Ishikawa (cell line): ENCODE results near the gene ATP13A3.

Source experiments
- EP300 ChIP-seq: IDR thresholded peaks from 2 replicates; pipeline ENCODE4 v1.6.1; 2012; ENCODE audit warnings: borderline replicate concordance
- RAD21 ChIP-seq: IDR thresholded peaks from 2 replicates; pipeline ENCODE4 v1.6.1; 2012; ENCODE audit warnings: low read depth
- TAF1 ChIP-seq: IDR thresholded peaks from 2 replicates; pipeline ENCODE4 v1.6.1; 2012; ENCODE audit warnings: low read depth, mild to moderate bottlenecking
- TCF12 ChIP-seq: IDR thresholded peaks from 2 replicates; pipeline ENCODE4 v1.6.1; 2012; ENCODE audit warnings: low read depth
- YY1 ChIP-seq: IDR thresholded peaks from 2 replicates; pipeline ENCODE4 v1.6.1; 2012; ENCODE audit warnings: low read depth
- TF ChIP-seq, protein P1 (sequence below): IDR thresholded peaks from 2 replicates; pipeline ENCODE4 v1.6.1; 2012
- TF ChIP-seq, protein P2 (sequence below): IDR thresholded peaks from 2 replicates; pipeline ENCODE4 v1.6.1; 2012; ENCODE audit warnings: low read depth, mild to moderate bottlenecking

DNA sequence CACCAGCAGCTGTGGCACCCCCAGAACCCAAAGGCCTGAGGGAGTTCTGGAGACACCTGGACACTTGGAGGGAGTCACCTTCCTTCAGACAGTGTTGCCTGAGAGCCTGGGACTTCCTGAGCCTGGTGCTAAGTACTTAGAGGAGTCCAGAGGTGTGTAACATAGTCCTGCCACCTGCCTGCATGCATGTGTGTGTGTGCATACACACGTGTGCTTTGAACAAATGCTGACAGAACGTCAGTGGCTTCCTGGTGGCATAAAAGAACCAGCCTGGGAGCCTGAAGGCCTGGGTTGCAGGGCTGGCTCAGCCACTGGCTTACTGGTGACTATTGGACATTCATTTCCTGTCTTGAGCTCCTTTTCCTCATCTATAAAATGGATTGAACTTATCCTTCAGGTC lies 132.5 kb downstream of the ATP13A3 start:
- TF ChIP-seq TAF1 (no peak), RAD21 (no peak), TCF12 (no peak), EP300 (no peak), YY1 (no peak)
- TF ChIP-seq, protein P1, sequence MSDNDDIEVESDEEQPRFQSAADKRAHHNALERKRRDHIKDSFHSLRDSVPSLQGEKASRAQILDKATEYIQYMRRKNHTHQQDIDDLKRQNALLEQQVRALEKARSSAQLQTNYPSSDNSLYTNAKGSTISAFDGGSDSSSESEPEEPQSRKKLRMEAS = no peak
- TF ChIP-seq, protein P2, sequence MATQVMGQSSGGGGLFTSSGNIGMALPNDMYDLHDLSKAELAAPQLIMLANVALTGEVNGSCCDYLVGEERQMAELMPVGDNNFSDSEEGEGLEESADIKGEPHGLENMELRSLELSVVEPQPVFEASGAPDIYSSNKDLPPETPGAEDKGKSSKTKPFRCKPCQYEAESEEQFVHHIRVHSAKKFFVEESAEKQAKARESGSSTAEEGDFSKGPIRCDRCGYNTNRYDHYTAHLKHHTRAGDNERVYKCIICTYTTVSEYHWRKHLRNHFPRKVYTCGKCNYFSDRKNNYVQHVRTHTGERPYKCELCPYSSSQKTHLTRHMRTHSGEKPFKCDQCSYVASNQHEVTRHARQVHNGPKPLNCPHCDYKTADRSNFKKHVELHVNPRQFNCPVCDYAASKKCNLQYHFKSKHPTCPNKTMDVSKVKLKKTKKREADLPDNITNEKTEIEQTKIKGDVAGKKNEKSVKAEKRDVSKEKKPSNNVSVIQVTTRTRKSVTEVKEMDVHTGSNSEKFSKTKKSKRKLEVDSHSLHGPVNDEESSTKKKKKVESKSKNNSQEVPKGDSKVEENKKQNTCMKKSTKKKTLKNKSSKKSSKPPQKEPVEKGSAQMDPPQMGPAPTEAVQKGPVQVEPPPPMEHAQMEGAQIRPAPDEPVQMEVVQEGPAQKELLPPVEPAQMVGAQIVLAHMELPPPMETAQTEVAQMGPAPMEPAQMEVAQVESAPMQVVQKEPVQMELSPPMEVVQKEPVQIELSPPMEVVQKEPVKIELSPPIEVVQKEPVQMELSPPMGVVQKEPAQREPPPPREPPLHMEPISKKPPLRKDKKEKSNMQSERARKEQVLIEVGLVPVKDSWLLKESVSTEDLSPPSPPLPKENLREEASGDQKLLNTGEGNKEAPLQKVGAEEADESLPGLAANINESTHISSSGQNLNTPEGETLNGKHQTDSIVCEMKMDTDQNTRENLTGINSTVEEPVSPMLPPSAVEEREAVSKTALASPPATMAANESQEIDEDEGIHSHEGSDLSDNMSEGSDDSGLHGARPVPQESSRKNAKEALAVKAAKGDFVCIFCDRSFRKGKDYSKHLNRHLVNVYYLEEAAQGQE = no peak
